Epithelial cell of proximal tubule (primary cell): ENCODE measurements around the gene ENAH. TPM values are rescaled to one million over a fixed set of nuclear protein-coding genes. Genes with fewer than 3 reads are reported as not detected.
A peak's percentile ranks its signal among the peaks of the same experiment; 100 is the strongest.

Experiments used
- DNase-seq: peaks from one replicate; pipeline ENCODE4 v3.0.0-alpha.2; 2011; ENCODE audit warnings: low read depth
- H3K4me3 ChIP-seq: 2 replicates; pipeline ENCODE4 v1.5.1; 2011; ENCODE audit warnings: low read depth, mild to moderate bottlenecking, low read length
- total RNA-seq: library from RNA; depleted of rRNA; stranded (reverse); fragments of >200 nt; gene quantifications from 2 replicates; pipeline ENCODE4 v1.2.3, GENCODE V29; 2015
- TF ChIP-seq, protein P1 (sequence below): conservative IDR thresholded peaks from 2 replicates; pipeline ENCODE4 v1.5.1; 2012; ENCODE audit warnings: low read depth, mild to moderate bottlenecking, low read length

Gene ENAH
- total RNA-seq, 1 donor from 2014 or later = 37.7 TPM

DNA sequence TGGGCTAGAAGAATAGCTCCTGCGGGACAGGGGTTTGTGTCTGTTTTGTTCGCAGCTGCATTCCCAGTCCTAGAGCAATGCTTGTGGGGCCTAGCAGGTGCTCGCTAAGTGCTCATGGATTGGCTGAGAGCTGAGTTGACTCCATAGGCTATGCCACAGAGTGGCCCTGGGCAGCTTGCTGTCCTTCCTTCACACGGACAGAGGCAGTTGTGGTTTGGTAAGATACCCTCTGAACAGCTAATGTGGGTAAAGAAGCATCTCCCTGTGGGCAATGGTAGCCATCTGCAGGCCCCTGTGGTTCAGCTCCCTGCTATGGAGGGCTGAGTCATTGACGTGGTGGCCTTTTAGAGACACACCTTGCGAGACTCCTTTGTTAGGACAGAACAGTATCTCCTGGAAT lies 201.6 kb downstream of the ENAH start:
- TF ChIP-seq, protein P1, sequence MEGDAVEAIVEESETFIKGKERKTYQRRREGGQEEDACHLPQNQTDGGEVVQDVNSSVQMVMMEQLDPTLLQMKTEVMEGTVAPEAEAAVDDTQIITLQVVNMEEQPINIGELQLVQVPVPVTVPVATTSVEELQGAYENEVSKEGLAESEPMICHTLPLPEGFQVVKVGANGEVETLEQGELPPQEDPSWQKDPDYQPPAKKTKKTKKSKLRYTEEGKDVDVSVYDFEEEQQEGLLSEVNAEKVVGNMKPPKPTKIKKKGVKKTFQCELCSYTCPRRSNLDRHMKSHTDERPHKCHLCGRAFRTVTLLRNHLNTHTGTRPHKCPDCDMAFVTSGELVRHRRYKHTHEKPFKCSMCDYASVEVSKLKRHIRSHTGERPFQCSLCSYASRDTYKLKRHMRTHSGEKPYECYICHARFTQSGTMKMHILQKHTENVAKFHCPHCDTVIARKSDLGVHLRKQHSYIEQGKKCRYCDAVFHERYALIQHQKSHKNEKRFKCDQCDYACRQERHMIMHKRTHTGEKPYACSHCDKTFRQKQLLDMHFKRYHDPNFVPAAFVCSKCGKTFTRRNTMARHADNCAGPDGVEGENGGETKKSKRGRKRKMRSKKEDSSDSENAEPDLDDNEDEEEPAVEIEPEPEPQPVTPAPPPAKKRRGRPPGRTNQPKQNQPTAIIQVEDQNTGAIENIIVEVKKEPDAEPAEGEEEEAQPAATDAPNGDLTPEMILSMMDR = no peak
- DNase-seq = no peak
- no peak overlapping the region for H3K4me3 ChIP-seq

DNA sequence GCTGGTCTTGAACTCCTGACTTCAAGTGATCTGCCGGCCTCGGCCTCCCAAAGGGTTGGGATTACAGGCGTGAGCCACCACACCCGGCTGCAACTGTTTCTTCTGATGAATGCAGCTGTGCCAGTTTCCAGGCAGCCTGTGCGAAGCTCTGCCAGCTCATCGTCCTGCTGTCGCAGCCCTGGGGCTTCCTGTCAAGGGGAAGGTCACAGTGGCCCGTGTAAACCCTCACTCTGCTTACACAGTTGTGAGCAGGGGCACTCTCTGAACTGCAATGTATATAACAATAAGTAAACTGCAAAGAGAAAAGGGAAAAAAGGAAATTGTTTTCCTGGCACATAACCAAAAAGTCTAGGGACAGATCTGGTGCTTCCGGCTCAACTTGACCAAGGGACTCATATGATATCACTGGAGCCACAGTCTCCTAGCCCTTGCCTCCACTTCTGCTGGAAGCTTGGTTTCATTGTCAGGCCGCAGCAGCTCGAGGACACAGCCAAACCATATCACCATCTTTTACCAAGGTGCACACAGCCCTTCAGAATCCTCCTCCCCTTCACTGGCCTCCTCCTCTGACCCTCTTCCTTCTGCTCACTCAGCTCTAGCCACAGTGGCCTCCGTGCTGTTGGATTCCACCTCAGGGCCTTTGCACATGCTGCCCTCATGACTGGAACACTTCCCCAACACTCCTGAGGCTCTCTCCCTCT lies 202.3 kb downstream of the ENAH start:
- no peak for DNase-seq
- TF ChIP-seq, protein P1 = no peak
- H3K4me3 ChIP-seq = no peak overlapping the region

DNA sequence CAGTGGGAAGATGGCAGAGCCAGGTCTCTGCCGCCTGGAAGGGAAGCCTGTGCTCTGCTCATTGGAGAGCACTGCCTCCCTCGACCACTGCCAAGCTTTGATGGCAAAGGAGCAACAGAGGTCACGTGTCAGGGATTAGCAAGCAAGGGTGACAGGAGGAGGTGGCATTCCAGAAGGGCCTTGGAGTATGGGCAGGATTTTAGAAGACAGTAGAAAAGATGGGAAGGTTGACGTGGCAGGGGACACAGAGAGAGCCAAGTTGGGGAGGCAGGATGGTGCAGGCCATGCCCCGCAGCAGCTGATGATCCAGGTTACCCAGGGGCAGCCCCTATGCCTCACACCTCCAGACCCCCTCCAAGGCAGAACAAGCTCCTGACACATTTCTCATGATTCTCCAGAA lies 203.1 kb downstream of the ENAH start:
- TF ChIP-seq, protein P1 = no peak
- no peak for DNase-seq
- no peak overlapping the region for H3K4me3 ChIP-seq

DNA sequence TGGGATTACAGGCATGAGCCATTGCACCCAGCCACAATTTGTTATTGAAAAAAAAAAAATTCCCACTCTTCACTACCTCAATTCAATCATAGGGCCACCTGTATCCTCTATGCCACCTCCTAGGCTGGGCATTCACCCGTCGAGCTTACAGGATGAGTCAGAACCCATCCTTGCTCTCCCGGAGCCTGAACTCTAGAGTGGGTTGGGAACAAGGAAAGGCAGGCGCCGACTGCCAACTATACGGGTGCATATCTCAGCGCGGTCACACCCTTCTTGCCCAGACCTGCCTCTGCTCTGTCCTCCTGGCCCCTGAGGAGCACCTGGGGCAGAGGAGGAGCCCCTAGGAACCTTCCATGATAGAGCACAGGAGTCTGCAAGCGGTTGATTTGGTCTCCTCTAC lies 203.7 kb downstream of the ENAH start:
- TF ChIP-seq, protein P1 = no peak
- DNase-seq = peak; percentile 81
- H3K4me3 ChIP-seq = no peak overlapping the region

DNA sequence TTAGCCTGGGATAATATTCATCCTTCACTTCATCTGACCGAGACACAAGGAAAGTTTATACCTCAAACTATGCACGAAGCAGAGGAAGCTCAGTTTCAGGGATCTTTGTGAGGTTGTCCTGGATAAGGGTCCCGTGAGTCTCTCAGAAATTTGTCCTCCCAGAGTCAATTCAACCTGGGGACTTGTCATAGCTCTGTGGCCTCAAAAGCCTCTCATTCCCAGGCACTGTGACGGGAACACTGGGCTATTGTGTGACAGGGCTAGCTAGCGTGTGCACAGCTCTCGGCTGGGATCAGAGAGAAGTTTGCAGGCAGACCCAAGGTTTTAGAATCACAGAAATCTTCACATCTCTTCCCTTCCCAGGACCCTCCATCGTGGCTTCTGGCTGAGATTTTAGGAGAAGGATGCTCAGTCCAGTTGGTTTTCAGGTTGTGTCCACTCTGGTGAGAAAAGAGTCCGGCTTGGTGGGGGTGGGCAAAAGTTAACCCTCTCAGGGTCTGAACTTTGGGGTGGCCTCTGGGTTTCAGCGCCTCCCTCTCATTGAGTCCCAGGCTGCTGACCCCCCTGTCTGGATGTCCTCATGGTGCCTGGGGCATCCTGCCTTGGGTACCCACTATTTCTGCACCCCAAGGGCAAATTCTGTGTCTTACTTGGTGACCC lies 204.6 kb downstream of the ENAH start:
- no peak overlapping the region for H3K4me3 ChIP-seq
- DNase-seq = no peak
- TF ChIP-seq, protein P1 = no peak

DNA sequence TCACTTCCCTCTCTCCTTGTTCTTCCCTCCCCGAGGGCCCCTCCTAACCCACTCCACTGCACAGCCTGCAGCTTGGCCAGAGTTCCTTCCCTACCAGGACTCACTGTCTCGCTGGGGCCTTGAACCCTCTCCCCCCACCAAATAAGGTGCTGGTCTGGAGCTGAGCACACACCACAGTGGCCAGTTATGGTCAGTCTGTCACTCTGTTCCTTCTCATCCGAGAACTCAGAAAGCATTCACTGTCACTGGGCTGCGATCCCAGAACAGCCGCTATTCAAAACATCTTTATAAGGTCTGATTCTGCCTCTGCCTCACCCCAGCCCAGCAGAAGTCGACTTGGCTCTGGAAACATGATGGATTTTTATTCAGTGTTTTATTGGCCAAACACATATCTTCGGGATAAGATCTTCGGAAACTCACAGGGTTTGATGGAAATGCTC lies 205.3 kb downstream of the ENAH start:
- no peak overlapping the region for H3K4me3 ChIP-seq
- no peak for DNase-seq
- TF ChIP-seq, protein P1 = no peak
